GM04503 (cell line): ENCODE data around the gene DSCAML1.

Experiments
- DNase-seq: peaks from one replicate; pipeline ENCODE4 v3.0.0-alpha.2; 2012; ENCODE audit warnings: low read depth

The DSCAML1 gene

DNA sequence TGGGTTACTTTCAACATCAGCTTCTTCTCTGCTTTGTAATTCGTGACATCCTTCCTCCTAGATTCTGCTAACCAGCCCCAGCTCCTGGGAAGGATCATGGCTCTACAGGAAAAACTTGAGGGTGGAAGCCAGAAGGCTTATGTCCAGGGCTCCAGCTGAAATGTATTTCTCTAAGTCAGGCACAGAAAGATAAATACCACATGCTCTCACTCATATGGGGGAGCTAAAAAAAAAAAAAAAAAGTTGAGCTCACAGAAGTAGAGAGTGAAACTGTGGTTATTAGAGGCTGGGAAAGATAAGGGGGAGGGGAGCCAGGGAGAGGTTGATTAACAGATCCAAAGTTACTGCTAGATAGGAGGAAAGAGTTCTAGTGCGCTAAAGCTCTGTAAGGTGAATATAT lies 74.9 kb downstream of the DSCAML1 start:
- DNase-seq = no peak

DNA sequence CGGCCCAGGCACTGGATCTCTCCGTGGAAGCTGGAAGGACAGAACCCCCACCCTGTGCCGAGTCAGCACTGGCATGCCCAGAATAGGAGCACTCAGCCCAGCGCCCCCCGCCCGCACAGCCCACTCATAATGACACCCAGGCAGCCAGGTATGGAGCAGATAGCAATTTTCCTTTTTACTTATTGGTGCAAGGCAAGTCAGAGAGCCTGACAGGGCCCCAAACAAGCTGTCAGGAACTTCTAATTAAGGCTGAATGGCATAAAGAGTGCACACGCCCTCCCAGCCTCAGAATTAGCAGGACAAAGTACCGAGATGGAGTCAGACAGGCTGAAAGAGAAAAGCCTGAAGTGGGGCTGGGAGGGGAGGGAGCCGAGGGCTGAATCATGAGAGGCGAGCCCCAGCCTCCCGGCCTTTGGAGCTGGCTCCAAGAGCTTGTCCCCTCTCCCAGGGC lies 76.9 kb downstream of the DSCAML1 start:
- no peak for DNase-seq

DNA sequence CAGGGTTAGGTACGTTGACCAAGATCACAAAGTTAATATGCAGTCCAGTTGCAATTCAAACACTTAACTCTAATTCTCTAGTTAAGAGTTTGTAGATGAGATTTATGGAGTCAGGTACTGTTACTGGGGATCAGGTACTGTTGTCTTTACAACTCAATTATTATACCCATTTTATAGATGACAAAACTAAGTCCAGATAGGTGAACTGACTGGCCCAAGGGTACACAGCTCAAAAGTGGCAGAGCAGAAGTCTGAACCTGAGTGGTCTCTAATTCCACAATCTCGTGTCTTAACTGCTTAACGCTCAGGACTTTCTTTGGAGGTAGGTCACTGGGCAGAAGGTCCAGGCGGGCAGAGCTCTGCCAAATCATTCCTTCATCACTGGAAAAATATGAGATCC lies 77.5 kb downstream of the DSCAML1 start:
- DNase-seq = no peak

DNA sequence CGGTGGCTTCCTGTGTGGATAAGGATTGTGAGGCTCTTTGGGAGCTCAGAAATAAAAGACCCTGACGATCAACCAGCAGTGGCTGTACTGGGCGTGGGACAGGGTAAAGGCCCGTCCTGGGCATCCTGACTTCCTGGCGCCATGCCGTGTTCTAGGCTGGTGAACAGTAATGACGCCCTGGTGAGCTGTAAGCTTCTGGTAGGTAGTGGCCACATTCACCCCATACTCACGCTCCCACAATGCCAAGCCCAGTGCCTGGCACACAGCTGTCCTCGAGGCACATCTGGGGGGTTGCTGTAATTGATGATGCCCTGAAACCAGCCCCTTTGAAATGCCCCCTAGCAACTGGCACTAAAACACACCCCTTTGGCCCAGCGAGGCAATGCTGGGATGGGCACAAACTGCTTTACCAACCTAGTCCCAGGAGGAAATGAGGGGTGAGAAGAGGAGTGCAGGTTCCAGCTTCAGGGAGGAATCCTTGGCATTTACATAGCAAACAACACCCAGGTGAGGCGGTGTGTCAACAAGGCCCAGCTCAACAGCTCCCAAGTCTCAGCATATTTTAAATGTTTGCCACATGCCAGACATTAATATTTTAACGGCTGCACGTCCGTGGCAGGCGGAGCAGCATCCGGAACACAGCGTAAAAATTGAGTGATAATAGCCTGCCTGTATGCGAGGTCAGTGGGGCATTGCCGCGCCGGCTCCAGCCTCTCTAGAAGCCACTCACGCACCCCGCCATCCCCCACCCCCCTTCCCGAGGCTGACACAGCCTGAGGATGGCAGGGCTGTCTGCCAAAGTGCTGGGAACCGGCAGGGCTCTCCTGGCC lies 79.3 kb downstream of the DSCAML1 start:
- no peak for DNase-seq

DNA sequence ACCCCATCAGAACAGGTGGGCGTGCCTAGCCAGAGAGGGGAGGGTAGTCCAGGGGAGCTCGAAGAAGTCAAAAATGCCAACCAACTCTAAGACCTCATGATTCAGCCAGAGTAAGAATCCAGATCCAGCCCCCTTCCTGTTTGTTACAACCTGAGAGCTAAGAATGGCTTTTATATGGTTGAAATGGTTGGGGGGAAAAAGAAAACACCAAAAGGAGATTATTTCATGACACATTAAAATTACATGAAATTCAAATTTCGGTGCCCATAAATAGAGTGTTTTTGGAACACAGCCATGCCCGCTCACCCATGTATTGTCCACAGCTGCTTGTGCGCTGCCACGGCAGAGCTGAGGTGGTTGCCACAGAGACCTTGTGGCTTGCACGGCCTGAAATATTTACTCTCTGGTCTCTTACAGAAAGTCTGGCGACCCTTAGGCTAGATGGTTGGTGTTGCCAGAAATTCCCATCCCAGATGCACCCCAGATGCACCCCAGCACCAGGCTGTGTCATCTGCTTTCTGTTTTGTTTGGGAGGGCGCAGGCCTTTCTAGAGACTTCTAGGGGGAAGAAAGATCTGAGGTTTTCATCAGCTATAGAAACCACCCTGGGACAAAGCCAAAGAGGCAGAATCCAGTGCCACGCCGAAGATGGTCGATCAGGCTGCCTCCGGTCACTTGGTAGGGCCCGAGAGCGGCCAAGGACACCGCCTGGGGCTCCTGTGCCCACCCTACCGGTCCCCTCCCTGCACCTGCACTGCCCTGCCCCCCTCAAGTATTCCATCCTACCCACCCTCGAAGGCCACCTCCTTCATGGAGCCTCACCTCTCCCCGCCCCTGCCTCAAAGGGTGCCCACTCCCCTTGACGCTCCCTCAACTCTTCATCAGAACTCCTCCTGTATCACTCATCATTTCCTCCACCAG lies 80.2 kb downstream of the DSCAML1 start:
- no peak for DNase-seq

DNA sequence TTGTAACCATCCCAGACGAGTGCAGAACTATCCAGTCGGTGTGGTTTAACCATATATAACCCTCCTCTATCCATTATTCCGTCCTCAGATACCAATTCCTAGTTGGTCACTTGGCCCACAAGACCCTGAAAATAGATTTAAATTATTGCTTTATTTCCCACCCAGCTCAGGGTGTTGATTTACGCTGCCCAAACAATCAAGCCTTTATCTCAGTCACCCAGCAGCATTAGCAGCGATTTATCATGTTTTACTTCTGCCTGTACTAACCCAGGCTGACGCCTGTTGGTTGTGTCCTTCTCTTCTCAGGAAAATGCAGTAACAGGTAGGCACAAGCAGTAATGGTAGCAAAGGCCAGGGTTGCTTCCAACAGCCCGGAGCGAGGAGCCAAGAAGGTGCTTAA lies 81.2 kb downstream of the DSCAML1 start:
- DNase-seq = no peak

DNA sequence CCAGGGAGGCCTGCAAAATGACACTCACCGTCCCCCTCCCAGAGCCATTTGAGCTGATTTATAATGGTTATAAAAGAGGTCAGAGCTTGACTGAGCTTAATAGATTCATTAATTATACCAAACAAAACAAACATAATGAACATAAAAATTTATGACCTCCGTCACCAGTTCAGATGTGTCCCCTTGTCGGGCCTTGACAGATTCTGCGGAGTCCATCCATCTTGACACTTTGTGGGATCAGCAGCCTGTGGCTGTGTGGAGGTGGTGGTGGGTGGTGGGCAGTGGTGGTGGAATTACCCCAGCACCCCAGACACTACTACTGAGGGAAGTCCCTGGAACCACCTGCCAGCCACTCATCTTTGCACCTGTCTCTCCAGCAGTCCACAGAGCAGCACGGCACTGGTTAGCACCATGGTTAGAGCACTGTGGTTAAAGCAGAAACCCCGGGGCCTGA lies 83.5 kb downstream of the DSCAML1 start:
- DNase-seq = no peak

DNA sequence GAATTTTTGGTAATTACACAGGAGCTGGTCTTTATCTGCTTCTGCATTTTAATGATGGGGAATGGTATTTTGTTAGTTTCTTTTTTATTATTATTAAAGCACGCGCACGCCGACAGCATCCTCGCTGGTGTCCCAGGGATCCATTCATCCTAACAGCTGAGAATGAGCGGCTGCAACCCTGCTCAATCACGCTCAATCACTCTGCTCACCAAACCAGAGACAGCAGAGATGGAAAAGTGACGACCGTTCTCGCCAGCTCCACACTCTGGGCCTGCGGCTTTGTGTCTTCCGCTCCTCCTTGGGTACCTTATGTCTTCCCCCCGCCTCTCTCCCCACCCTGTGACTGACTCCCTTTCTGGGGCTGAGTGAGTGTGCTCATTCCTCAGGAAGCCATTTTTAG lies 84.5 kb downstream of the DSCAML1 start:
- no peak for DNase-seq

DNA sequence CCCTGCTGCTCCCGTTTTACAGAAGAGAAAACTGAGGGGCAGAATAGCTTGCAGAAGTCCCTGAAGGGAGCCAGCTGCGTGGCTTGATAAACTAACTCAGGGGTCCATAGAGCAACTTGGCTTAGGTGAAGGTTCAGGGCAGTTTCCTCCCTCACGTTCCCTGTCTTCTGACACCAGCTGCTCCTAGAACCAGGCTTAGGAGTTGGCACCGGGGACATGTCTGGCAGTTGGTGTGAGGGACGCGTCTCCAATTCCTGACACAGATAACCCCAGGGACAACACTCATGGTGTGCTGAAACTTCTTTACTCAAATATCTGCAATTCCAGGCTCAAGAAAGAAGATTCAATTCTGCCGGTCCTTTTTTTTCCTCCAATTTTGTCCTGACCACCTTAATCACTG lies 85.7 kb downstream of the DSCAML1 start:
- DNase-seq = no peak

DNA sequence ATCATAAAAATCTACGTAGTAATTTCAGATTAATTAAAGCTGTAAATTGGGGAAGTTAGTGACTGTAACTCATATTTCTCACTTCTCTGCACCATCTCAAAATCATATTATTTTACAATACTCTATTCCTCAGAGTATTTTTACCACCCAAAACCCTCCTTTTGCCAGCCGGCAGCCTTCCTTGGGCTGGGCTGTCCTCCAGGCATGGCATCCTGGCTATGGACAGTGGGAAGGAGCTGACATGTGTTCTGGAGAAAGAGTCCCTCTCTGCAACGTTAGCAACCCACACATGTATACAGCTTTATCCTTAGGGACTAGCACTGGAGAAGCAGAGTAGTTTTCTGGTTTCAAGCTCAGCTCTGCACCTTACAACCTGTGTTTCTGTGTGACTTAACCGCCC lies 86.8 kb downstream of the DSCAML1 start:
- no peak for DNase-seq

DNA sequence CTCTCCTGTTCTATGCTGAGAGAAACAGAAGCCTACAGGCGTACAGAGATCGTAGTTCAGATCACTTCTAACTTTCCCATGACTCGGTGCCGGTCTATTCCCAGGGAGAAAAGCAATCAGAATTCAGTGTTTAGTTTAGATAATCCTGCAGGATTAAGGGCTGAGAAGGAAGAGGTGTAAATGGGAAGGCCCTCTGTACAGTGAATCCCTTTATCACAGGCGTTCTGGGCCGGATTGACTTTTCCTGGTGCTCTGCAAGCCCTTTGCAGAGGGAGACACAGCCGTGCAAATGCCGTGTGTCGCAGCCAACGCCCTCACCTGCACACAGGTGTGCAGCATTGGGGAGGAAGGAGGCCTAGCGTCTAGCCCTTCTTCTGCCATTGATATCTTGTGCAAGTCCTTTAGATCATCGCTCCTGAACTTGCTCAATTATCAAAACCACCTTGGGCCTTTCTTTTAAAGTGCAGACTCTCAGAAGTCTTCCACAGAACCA lies 90.6 kb downstream of the DSCAML1 start:
- no peak for DNase-seq

DNA sequence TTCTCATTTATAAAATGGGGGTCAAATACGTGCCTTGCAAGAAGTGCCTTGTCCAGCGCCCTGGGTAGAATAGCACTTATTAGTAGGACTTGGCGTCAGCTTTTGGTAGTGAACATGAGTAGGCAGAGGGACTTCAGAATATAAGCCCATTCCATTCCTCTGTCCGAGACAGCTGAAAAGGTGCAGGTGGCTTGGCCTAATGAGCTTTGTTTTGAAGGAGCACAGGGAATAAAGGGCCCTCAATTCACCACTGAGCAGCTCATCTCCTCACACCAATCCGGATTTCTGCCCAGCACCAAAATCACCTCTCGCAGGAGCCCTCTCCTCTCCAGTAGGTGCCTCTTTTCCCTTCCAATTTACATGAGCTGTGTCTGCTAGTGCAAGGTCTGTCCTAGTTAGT lies 91.2 kb downstream of the DSCAML1 start:
- DNase-seq = no peak

DNA sequence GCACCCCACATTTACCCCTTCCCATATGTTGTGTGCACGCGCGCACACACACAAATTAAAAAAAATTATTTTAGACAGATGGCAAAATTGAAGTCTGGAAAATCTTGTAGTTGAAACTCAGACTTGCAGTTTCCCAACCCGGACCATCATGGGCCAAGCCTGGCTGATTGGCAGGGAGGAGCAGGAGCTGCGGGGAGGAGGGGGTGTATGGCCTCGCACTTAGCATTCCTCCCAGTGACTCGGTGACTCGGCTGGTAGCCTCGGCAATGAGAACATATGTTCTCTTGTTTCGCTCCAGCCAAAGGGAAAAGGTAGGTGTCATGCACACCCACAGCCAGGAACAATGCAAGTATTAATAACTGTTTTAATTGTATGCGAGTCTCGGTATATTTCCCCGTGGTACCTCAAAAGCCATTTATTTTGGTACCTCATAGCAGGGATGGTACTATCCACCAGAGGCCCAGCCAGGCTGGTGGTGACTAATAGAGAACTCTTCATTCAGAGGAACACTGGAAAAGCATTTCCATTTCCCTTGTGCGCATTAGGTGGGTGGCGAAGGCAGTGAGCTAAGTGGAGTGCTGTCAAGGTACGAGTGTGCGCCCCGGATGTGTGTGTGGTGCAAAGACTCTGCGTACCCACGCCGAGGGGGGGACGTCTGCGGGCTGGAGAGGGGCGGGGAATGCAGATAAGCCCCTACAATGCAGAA lies 92.5 kb downstream of the DSCAML1 start:
- DNase-seq = no peak

DNA sequence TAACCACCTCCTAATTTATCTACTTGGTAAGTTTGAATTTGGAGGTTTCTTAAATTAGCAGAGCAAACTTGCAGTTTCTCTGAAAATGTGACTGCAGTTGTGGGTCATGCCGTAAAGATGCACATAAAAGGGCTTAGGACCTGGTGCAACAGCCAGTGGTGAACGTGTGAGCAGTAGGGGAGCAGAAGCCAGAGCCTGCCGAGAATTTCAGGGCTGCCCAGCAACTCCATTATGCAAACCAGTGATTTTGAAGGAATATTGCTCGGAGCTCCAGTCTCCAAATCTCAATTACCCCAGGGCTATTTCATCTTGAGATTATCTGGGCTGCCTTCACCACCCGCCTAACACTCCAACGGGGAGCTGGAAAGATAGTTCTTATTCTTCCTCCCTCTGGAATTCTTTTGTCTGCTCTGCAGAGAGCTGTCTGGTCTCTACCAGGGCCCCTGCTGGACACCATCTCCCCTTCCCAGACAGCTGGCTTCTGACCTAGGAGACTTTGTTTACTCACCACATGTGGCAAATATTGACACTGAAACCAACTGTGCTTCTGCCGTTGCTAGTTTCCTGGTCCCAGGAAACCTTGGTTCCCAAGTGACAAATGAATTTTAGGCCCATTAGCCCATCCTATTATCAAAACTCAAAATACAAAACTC lies 93.9 kb downstream of the DSCAML1 start:
- no peak for DNase-seq

DNA sequence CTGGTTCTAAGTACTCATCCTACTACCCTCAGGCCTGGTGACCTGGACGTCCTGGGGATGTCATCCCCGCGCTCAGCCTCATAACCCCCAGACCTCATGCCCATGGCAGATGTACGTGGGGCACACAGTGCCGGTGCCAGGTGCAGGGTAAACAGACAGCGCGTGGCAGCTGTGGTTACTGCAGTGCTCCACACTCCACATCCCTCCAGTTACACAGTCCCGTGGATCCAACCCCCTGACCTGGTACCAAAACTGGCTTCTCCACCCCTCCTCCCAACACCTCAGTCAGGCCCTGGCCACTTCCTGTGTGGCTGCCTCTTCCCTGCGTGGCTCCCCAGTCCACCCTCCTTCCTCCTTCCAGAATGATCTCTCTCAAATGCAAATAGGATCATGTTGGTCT lies 95.2 kb downstream of the DSCAML1 start:
- no peak for DNase-seq

DNA sequence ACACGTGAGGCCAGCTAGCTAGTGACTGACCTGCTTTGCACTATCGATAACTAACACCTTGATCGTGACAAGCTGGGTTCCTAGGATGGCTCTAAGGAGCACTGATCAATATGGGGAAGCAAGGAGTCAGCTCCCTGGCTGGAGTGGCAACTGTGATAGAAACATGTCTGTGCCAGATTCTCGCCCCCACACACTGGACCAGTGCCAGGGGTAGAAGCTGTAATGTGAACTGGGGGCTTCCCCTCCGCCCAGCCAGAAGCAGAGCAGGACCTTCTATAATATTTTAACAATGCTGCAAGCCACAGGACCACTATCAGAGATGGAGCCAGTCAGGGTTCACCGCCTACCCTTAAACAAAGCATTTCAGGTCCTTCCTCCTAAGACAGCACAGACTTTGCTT lies 96.5 kb downstream of the DSCAML1 start:
- DNase-seq = no peak

DNA sequence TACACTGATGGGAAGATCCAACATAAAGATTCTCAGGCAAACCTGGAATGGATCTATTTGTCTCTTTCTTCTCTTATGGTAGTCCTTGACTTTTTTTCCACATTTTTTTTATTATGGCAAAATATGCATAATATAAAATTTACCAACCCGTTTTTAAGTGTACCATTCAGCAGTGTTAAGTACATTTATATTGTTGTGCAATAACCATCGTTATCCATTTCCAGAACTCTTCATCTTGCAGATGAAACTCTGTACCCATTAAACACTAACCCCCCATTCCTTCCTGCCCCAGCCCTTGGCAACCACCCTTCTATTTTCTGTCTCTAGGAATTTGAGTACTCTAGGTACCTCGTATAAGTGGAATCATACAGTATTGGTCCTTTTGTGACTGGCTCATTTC lies 99.7 kb downstream of the DSCAML1 start:
- no peak for DNase-seq

DNA sequence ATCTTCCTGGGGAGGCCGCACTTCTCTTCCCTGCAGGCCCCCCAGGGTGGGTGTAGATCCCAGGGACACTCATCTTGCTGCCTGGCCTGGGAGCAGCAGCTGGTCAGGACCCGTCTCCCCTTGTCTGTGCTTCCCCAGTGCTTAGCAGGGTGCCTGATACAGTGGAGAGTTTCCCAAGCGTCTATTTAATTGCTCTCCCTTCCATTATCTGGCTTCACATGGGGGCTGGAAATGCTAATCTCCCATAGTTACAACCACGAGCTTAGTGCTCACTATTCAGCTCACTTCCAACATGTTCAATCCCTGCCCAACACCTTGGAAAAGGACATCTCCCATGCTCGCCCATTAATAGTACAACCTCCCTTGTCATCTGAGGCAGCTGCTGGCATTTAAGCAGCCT lies 100.5 kb downstream of the DSCAML1 start:
- DNase-seq = no peak

DNA sequence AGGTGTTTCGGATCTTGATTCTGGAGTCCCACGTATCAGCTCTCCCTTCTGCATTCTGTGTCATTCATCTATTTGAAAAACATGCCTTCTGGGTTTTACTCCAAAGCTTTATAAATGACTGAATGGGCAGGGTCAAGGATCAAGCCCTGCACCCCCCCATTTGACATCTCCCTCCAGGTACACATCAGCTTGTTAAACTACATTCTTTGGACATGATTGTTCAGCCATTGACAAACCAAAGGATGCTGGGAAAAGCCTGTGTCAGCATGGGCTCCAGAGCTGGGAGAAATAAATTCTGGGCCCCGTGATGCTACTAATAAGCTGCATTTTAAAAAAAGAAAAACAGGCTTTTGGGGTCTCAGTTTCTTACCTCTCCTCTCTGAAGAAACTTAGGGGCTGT lies 103.7 kb downstream of the DSCAML1 start:
- DNase-seq = no peak

DNA sequence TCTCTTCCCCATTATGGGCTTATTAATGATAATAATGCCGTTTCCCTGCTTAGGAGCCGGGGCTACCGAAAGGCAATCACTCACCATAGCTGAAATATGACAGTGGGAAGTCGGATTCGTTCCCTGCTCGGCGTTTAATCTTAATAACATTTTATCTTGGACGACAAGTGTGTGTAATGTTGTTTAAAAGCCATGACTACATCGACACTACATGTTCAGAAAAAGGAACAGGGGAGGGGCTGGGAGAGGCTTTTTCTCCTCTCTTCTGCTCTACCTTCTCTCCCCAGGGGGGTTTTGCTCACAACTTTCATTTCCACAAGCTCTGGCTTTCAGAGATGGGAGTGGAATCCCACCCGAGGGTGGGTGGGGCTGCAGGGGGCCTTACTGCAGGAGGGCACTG lies 105.5 kb downstream of the DSCAML1 start:
- no peak for DNase-seq

DNA sequence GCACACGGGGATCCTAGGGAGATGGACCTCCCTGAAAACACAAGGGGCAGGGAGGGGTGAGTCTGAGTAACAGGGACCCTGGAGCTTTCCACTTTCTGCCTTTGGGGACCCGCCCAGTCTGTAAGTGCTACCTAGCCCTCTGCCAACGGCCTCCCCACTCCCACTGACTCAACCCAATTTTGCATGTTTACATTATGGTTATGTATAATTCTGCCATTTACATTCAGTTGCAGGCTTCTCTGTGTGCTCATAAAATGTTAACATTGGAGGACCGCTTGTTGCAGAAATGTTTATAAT lies 105.8 kb downstream of the DSCAML1 start:
- DNase-seq = no peak
